Sigmoid colon (tissue), 7 donors: ENCODE results near the gene C19orf47. TPM values are rescaled to one million over a fixed set of nuclear protein-coding genes. Genes with fewer than 3 reads are reported as not detected.

ENCODE experiments used
- DNase-seq: peaks from one replicate; pipeline ENCODE4 v3.0.0-alpha.2; 2019
- H3K27ac ChIP-seq, 4 donors: fragments of 200-600 bp; sonication (generic); one replicate each; pipeline ENCODE4 v1.5.1; 2016 to 2019; ENCODE audit warnings: mild to moderate bottlenecking in 1 of 4
- H3K27me3 ChIP-seq, 3 donors: fragments of 200-600 bp; sonication (generic); one replicate each; pipeline ENCODE4 v1.5.1; 2019; ENCODE audit warnings: mild to moderate bottlenecking in 1 of 3
- H3K36me3 ChIP-seq, 4 donors: fragments of 200-600 bp; sonication (generic); one replicate each; pipeline ENCODE4 v1.5.1; 2016 to 2019
- H3K4me1 ChIP-seq, 4 donors: fragments of 200-600 bp; sonication (generic); one replicate each; pipeline ENCODE4 v1.5.1; 2017 to 2019
- H3K4me3 ChIP-seq, 4 donors: fragments of 200-600 bp; sonication (generic); one replicate each; pipeline ENCODE4 v1.5.1; 2017 to 2019; ENCODE audit warnings: mild to moderate bottlenecking in 2 of 4, moderate library complexity in 1 of 4
- H3K9me3 ChIP-seq, 4 donors: fragments of 200-600 bp in 3 of 4; sonication (generic) in 3 of 4; one replicate each; pipeline versions ENCODE4 v1.5.1 to v1.6.1; 2013 to 2019
- CTCF ChIP-seq, 4 experiments: fragments of 450-650 bp in 3 of 4; fragments of 200-600 bp in 1 of 4; IDR thresholded peaks; one replicate each; pipeline ENCODE4 v1.5.1; 2016 to 2019; ENCODE audit warnings: antibody characterized with exemption in 4 of 4, mild to moderate bottlenecking in 3 of 4, moderate library complexity in 2 of 4
- EP300 ChIP-seq, 4 donors: sonication (generic); formaldehyde crosslinking; IDR thresholded peaks; one replicate each; pipeline ENCODE4 v1.6.1; 2017; ENCODE audit warnings: antibody characterized with exemption in 4 of 4
- POLR2A ChIP-seq, 2 donors: fragments of 450-650 bp; IDR thresholded peaks; one replicate each; pipeline ENCODE4 v1.6.1; 2016; ENCODE audit warnings: antibody characterized with exemption in 2 of 2, mild to moderate bottlenecking in 2 of 2, moderate library complexity in 2 of 2
- POLR2AphosphoS5 ChIP-seq, 4 donors: sonication (generic); formaldehyde crosslinking; IDR thresholded peaks; one replicate each; pipeline ENCODE4 v1.6.1; 2017; ENCODE audit warnings: antibody characterized with exemption in 4 of 4
- WGBS, 2 donors: extraction: QIAGEN DNeasy Blood & Tissue Kit; methylation state at CpG; one replicate each; pipeline ENCODE4 v1.1.7; 2013; 5-methylcytosine and 5-hydroxymethylcytosine counted together
- intact Hi-C: fragments of 100-400 bp; cut with DNase I; formaldehyde crosslinking; loops from one replicate; pipeline ENCODE4 v1.15.1; 2023
- polyA plus RNA-seq, 3 donors: library from polyadenylated mRNA; stranded (reverse); fragments of 200-250 nt; gene quantifications; one replicate each; pipeline ENCODE4 v1.2.3, GENCODE V29; 2013
- total RNA-seq, 4 donors: library from RNA; depleted of rRNA; stranded (reverse); fragments of >200 nt; gene quantifications; one replicate each; pipeline ENCODE4 v1.1.0, GENCODE V29; 2016
- donor health status: healthy with polysubstance abuse.
- donor health status: Bipolar disorder and iron deficiency.
- donor health status: healthy.

C19orf47 gene
- total RNA-seq: 10 to 100 TPM in 3 of 4 donors, 1 to 10 TPM in 1; 8.9 to 12.8 (median 11.5) TPM
- 10 to 100 TPM in 1 of 3 donors, 1 to 10 TPM in 2; 7.9 to 16.7 (median 8.4) TPM for polyA plus RNA-seq

- peak; percentile 100 for DNase-seq
- no peaks in the 10 kb centered on the region for H3K36me3 ChIP-seq
- intact Hi-C loops: loop anchor here (2.0 to 5.0 kb wide), 3 partner anchors 54 to 118 kb away; partner anchors contain the start of gene SPTBN4
- H3K4me1 ChIP-seq: peaks cover 0 to 30% (median 22%) of the 10 kb centered on the region in 4 donors
- peak within 1 kb of the TSS; percentile 78 to 84 (median 84) for H3K27ac ChIP-seq
- TF ChIP-seq CTCF (IDR thresholded peaks at IDR 0.05) (no peak), EP300 (IDR thresholded peaks at IDR 0.05) (peak in 1 of 4 donors; percentile 80), POLR2AphosphoS5 (IDR thresholded peaks at IDR 0.05) (peak; percentile 97 to 99 (median 98)), POLR2A (IDR thresholded peaks at IDR 0.05) (peak; percentile 91 to 93)
- no peaks in the 10 kb centered on the region for H3K9me3 ChIP-seq
- peak within 1 kb of the TSS; percentile 69 to 90 (median 76) for H3K4me3 ChIP-seq
- no peaks in the 10 kb centered on the region for H3K27me3 ChIP-seq
- 0% methylated on average over 77 of the region's 77 CpGs for WGBS, 2 donors
Measured at GRCh38 chr19:40348125-40348913, at the start of gene C19orf47, which contains the start of gene PLD3. Gene C19orf47, minus strand, starts transcription at chr19:40348397. Its CDS starts 6,540 bp downstream, at chr19:40341857. Gene PLD3, plus strand, starts transcription at chr19:40348695. Its CDS starts 17,789 bp downstream, at chr19:40366484.

- intact Hi-C loops: no loop called here
- H3K27me3 ChIP-seq: no peaks in the 10 kb centered on the region
- no peak for DNase-seq
- H3K4me3 ChIP-seq: no peak overlapping the region
- H3K36me3 ChIP-seq: no peaks in the 10 kb centered on the region
- WGBS, 2 donors: 95 to 96% methylated on average over 22 of the region's 22 CpGs
- no peaks in the 10 kb centered on the region for H3K4me1 ChIP-seq
- no peaks in the 10 kb centered on the region for H3K9me3 ChIP-seq
- TF ChIP-seq POLR2A (IDR thresholded peaks at IDR 0.05): no peak
- TF ChIP-seq CTCF (IDR thresholded peaks at IDR 0.05): no peak
- no peak for TF ChIP-seq POLR2AphosphoS5 (IDR thresholded peaks at IDR 0.05)
- no peak for TF ChIP-seq EP300 (IDR thresholded peaks at IDR 0.05)
- no peak overlapping the region for H3K27ac ChIP-seq
Measured at GRCh38 chr19:40397568-40397906, 49.3 kb upstream of the C19orf47 start.

GRCh38 chr19:40396886-40397567, 48.8 kb upstream of the C19orf47 start:
- 87 to 90% methylated on average over 20 of the region's 20 CpGs for WGBS, 2 donors
- Histone ChIP-seq H3K27me3 (no peaks in the 10 kb centered on the region), H3K36me3 (no peaks in the 10 kb centered on the region), H3K4me1 (no peaks in the 10 kb centered on the region), H3K27ac (no peak overlapping the region), H3K4me3 (no peak overlapping the region), H3K9me3 (no peaks in the 10 kb centered on the region)
- DNase-seq: no peak
- intact Hi-C loops: no loop called here
- TF ChIP-seq EP300 (IDR thresholded peaks at IDR 0.05) (no peak), CTCF (IDR thresholded peaks at IDR 0.05) (no peak), POLR2AphosphoS5 (IDR thresholded peaks at IDR 0.05) (no peak)

GRCh38 chr19:40395956-40396355, 47.8 kb upstream of the C19orf47 start:
- no peak overlapping the region for H3K4me3 ChIP-seq
- no peaks in the 10 kb centered on the region for H3K4me1 ChIP-seq
- H3K27me3 ChIP-seq: no peaks in the 10 kb centered on the region
- no peaks in the 10 kb centered on the region for H3K9me3 ChIP-seq
- DNase-seq: no peak
- intact Hi-C loops: no loop called here
- no peak for TF ChIP-seq EP300 (IDR thresholded peaks at IDR 0.05)
- H3K36me3 ChIP-seq: no peaks in the 10 kb centered on the region
- no peak overlapping the region for H3K27ac ChIP-seq
- 89 to 90% methylated on average over 14 of the region's 14 CpGs for WGBS, 2 donors

- Histone ChIP-seq H3K4me1 (no peaks in the 10 kb centered on the region), H3K36me3 (no peaks in the 10 kb centered on the region), H3K27ac (no peak overlapping the region), H3K4me3 (no peak overlapping the region), H3K27me3 (no peaks in the 10 kb centered on the region), H3K9me3 (no peaks in the 10 kb centered on the region)
- 76 to 77% methylated on average over 13 of the region's 13 CpGs for WGBS, 2 donors
- intact Hi-C loops: no loop called here
- DNase-seq: no peak
- TF ChIP-seq POLR2A (IDR thresholded peaks at IDR 0.05) (no peak), EP300 (IDR thresholded peaks at IDR 0.05) (no peak), CTCF (IDR thresholded peaks at IDR 0.05) (no peak), POLR2AphosphoS5 (IDR thresholded peaks at IDR 0.05) (no peak)
Measured at GRCh38 chr19:40394816-40395210, 46.6 kb upstream of the C19orf47 start.
